Chondrocyte (in vitro differentiated cells): Measurements from ENCODE around the gene KLK11. TPM values are rescaled to one million over a fixed set of nuclear protein-coding genes. Genes with fewer than 3 reads are reported as not detected.

Experiments
- DNase-seq: peaks from one replicate; pipeline ENCODE4 v3.0.0; 2021; ENCODE audit warnings: mixed read lengths, low spot score
- H3K27ac Mint-ChIP-seq: one replicate; pipeline ENCODE4 v1.8.0; 2021; ENCODE audit warnings: mild to moderate bottlenecking, moderate library complexity, mixed read lengths; ENCODE audit not compliant: unreplicated experiment
- H3K27me3 Mint-ChIP-seq: 2 replicates; pipeline ENCODE4 v1.8.0; 2021; ENCODE audit warnings: low read depth, mixed read lengths
- H3K36me3 Mint-ChIP-seq: 2 replicates; pipeline ENCODE4 v1.8.0; 2021; ENCODE audit warnings: low read depth, mixed read lengths
- H3K4me1 Mint-ChIP-seq: 2 replicates; pipeline ENCODE4 v1.8.0; 2021; ENCODE audit warnings: low read depth, mild to moderate bottlenecking, mixed read lengths
- H3K4me3 Mint-ChIP-seq: one replicate; pipeline ENCODE4 v1.8.0; 2021; ENCODE audit warnings: mild to moderate bottlenecking, moderate library complexity, mixed read lengths; ENCODE audit not compliant: unreplicated experiment
- H3K9me3 Mint-ChIP-seq: 2 replicates; pipeline ENCODE4 v1.8.0; 2021; ENCODE audit warnings: low read depth, mixed read lengths
- total RNA-seq: library from RNA; stranded (reverse); gene quantifications from 3 replicates; pipeline ENCODE4 v1.2.1, GENCODE V29; 2021
- TF ChIP-seq, protein P1 (sequence below): fragments of 200-600 bp; sonication (generic); IDR thresholded peaks from 2 replicates; pipeline ENCODE4 v1.5.0; 2021; ENCODE audit warnings: antibody characterized with exemption, mild to moderate bottlenecking, moderate library complexity

The KLK11 gene
- total RNA-seq, 1 donor from 2014 or later = not detected

DNA sequence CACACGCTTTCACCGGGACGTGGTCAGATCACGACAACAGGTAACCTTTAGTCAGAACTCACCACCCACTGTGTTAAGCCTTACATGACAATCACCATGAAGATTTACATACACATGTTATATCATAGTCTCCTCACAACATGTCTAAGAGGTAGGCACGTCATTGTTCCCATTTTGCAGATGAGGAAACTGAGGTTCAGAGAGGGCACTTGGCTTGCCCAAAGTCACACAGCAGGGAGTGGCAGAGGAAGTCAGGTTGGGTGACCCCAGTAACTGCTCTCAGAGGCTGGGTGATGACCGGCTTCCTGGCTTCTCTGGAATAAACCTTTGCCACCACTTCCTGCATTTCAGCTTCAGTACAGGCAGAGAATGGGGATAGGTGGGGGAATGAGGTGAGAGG is 12.2 kb downstream of the KLK11 start:
- no peak overlapping the region for H3K4me3 Mint-ChIP-seq

DNA sequence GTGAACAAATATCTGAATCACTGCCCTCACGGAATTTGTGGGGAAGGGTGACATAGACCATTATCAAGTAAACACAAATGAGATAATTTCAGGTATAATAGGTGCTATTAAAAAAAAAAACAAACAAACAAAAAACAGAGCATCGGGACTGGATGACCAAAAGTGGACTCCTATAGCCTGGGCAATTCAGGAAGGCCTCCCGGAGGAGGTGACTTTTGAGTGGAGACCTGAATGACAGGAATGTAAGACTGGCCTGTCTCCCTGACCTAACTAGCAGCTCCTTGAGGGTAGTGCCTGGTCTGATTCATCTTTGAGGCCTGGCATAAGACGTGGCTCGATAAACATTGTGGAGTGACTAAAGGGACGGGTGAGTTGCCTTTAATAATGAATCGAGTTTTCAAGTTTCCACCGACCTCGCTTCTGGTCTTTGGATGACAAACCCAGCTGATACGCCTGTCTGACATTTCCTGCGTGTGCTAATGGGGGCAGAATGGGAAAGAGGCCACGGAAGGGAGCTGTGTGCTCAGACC is 13.7 kb downstream of the KLK11 start:
- peaks cover 6% of the 10 kb centered on the region for H3K4me1 Mint-ChIP-seq

More for the DNA sequence above, 12.2 kb downstream of the KLK11 start:
- H3K36me3 Mint-ChIP-seq = peaks cover 2% of the 10 kb centered on the region
- H3K27me3 Mint-ChIP-seq = peaks cover 55% of the 10 kb centered on the region
- no peak overlapping the region for H3K27ac Mint-ChIP-seq
- TF ChIP-seq, protein P1, sequence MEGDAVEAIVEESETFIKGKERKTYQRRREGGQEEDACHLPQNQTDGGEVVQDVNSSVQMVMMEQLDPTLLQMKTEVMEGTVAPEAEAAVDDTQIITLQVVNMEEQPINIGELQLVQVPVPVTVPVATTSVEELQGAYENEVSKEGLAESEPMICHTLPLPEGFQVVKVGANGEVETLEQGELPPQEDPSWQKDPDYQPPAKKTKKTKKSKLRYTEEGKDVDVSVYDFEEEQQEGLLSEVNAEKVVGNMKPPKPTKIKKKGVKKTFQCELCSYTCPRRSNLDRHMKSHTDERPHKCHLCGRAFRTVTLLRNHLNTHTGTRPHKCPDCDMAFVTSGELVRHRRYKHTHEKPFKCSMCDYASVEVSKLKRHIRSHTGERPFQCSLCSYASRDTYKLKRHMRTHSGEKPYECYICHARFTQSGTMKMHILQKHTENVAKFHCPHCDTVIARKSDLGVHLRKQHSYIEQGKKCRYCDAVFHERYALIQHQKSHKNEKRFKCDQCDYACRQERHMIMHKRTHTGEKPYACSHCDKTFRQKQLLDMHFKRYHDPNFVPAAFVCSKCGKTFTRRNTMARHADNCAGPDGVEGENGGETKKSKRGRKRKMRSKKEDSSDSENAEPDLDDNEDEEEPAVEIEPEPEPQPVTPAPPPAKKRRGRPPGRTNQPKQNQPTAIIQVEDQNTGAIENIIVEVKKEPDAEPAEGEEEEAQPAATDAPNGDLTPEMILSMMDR = no peak
- H3K9me3 Mint-ChIP-seq = no peaks in the 10 kb centered on the region
- peaks cover 6% of the 10 kb centered on the region for H3K4me1 Mint-ChIP-seq
- no peak for DNase-seq

DNA sequence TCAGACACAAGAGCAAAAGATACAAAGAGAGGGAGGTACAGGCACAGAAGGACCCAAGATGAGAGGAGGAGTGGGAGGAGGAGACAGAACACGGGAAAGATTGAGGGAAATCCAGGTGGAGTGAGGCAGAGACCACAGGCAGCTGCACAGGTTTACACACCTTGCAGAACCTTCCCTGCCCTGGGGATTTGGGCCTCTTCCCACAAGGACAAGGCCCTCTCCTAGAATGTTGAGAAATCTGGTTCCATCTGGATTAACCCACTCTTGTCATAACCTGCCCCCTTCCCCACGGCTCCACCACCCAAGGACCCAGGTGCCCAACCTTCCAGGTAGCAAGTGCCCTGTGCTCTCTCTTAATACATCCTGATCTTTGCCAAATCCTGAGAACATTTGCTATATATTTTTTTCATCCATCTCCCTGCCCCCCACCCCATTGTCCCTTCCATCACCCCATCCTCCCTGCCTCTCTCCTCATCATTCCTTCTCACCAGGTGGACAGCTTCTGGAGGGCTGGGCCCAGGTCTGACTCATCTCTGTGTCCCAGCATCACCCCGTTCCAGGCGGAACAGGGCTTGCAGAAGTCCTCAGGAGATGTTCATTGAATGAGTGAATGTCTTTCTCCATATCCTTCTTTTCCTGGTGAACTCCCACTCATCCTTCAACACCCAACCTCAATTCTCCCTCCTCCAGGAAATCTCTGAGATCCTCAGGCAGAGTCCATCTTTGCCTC is 16.2 kb downstream of the KLK11 start:
- TF ChIP-seq, protein P1 = no peak
- no peaks in the 10 kb centered on the region for H3K9me3 Mint-ChIP-seq
- no peak for DNase-seq
- H3K27ac Mint-ChIP-seq = no peak overlapping the region
- H3K27me3 Mint-ChIP-seq = peaks cover 36% of the 10 kb centered on the region
- H3K4me1 Mint-ChIP-seq = no peaks in the 10 kb centered on the region
- no peaks in the 10 kb centered on the region for H3K36me3 Mint-ChIP-seq
- H3K4me3 Mint-ChIP-seq = no peak overlapping the region

More for the DNA sequence above, 13.7 kb downstream of the KLK11 start:
- Mint-ChIP-seq H3K36me3 (no peaks in the 10 kb centered on the region), H3K27ac (no peak overlapping the region), H3K27me3 (peaks cover 50% of the 10 kb centered on the region), H3K4me3 (no peak overlapping the region), H3K9me3 (no peaks in the 10 kb centered on the region)
- TF ChIP-seq, protein P1 = no peak
- DNase-seq = no peak

DNA sequence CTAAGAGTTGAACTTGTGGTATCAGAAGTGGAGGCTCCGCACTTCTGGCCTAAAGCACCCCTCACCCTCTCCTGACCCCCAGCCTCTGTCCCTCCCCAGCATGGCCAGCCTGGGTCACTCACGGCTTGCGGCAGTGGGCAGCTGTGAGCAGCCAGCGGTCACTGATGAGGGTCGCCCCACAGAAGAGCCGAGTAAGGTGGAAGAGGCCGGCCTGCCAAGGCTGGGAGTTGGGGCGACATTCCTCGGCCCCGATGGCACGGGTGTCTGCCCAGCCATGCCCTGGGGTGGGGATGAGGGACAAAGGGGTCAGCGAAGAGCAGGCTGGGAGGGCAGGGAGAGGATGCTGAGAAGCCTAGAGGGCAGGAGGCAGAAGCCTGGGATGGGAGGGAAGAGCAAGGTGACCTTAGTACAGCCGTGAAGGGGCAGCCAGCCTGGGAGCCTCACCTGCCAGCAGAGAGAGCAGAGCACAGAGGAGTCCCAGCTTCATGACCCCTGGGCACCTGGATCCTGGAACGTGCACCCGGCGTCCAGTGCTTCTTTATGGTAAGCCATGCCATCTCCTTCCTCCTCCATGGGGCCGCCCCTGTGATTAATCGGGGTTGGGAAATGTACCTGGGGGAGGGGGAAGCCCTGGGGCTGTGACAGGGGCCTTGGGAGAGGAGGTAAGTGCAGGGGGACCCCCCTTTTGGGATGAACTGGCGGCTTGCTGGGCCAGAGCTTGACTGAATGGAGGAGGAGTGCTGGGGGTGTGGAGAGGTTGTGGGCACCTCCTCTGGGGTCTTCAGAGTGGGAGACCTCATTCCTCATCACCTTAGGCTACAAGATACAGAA is 17.1 kb downstream of the KLK11 start:
- Mint-ChIP-seq H3K4me1 (no peaks in the 10 kb centered on the region), H3K27ac (no peak overlapping the region), H3K4me3 (no peak overlapping the region), H3K36me3 (no peaks in the 10 kb centered on the region), H3K27me3 (peaks cover 30% of the 10 kb centered on the region), H3K9me3 (no peaks in the 10 kb centered on the region)
- DNase-seq = no peak
- TF ChIP-seq, protein P1 = no peak

DNA sequence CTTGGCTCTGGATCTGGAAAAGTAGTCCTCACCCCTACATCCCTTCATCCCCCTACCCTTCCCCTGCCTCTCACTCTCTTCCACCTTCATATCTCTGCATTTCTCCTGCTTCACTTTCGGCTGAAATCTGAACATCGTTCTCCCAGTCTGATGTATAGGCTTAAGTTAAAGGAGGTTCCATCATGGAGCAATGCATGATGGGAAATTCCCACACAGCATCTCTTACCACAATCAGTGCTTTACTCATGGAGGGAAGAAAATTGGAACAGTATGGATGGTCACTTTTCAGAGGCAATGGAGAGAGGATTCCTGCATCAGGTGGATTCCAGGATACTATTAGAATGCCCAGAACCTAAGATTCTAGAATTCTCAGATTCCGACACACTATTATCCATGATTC is 18.9 kb downstream of the KLK11 start:
- peaks cover 28% of the 10 kb centered on the region for H3K27me3 Mint-ChIP-seq
- no peak overlapping the region for H3K4me3 Mint-ChIP-seq
- H3K9me3 Mint-ChIP-seq = no peaks in the 10 kb centered on the region
- no peak overlapping the region for H3K27ac Mint-ChIP-seq
- DNase-seq = no peak
- TF ChIP-seq, protein P1 = no peak
- H3K36me3 Mint-ChIP-seq = no peaks in the 10 kb centered on the region
- H3K4me1 Mint-ChIP-seq = no peaks in the 10 kb centered on the region
